Measurements from ENCODE around the gene ZNF81.

- TF ChIP-seq CTCF (IDR thresholded peaks at IDR 0.05 in 2 of 3, conservative IDR thresholded peaks at IDR 0.05 in 1 of 3; ENCODE audit: borderline replicate concordance in 1 of 3, insufficient read depth in 1 of 3, low read depth in 2 of 3, low read length in 2 of 3), result no peak
- TF ChIP-seq ZBTB33 (IDR thresholded peaks at IDR 0.05; ENCODE audit: extremely low read depth, insufficient replicate concordance, low read length), result no peak
- no peak for TF ChIP-seq MAX (IDR thresholded peaks at IDR 0.05)
- no peak for TF ChIP-seq EZH2 (IDR thresholded peaks at IDR 0.05)
- no peak for TF ChIP-seq RAD21 (IDR thresholded peaks at IDR 0.05; ENCODE audit: low read depth)
- TF ChIP-seq POLR2A (IDR thresholded peaks at IDR 0.05; ENCODE audit: borderline replicate concordance, extremely low read depth, insufficient read depth, insufficient read length), result no peak
- TF ChIP-seq CEBPB (IDR thresholded peaks at IDR 0.05; ENCODE audit: low read depth), result no peak
- no peak for TF ChIP-seq ZFX (IDR thresholded peaks at IDR 0.05)
- no peak for TF ChIP-seq POLR2AphosphoS5 (IDR thresholded peaks at IDR 0.05; ENCODE audit: low read depth, low read length)
- no peak for TF ChIP-seq EZH2phosphoT487 (IDR thresholded peaks at IDR 0.05; ENCODE audit: borderline replicate concordance)
- TF ChIP-seq ATF3 (IDR thresholded peaks at IDR 0.05), result no peak
- no peak for TF ChIP-seq SIN3A (IDR thresholded peaks at IDR 0.05; ENCODE audit: low read depth)
Measured at GRCh38 chrX:47879463-47879862, 42.8 kb downstream of the ZNF81 start.

Data from HCT116 (cell line).